Islet precursor cell (in vitro differentiated cells): ENCODE results near the gene RXFP1.

ENCODE experiments used
- DNase-seq: peaks from one replicate; pipeline ENCODE4 v3.0.0-alpha.2; 2018

RXFP1 gene

DNA sequence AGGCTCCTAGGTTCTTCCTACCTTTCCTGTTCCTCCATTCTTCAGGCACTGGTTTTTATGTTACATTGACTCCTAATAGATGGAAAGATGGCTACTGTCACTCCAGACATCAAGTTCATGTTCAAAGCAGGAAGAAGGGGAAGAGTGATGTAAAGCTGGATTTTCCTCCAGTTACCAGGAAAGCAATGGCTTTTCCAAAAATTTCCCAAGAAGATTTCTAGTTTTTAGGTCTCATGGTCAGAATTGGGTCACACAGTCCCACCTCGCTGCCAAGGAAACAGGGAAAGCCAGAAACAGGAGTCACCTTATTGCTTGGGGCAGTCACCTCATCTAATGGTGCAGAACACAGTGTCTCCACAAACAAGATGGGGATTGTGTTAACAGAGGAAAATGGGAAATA is 21.5 kb downstream of the RXFP1 start:
- DNase-seq: no peak

DNA sequence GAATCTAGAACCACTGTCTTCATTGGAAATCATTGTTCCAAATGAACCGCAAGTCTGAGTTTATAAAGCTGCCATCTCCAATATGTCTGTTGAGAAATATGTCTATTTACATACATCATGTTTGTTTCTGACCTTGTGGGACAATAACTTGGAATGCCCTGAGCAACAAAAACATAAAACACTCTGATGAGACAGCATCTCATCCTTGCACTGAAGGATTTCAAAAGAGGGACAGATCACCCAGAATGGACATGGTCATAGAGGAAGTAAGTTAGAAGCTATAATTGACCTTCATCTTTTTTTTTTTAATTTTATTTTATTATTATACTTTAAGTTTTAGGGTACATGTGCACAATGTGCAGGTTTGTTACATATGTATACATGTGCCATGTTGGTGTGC is 22.5 kb downstream of the RXFP1 start:
- DNase-seq: no peak

DNA sequence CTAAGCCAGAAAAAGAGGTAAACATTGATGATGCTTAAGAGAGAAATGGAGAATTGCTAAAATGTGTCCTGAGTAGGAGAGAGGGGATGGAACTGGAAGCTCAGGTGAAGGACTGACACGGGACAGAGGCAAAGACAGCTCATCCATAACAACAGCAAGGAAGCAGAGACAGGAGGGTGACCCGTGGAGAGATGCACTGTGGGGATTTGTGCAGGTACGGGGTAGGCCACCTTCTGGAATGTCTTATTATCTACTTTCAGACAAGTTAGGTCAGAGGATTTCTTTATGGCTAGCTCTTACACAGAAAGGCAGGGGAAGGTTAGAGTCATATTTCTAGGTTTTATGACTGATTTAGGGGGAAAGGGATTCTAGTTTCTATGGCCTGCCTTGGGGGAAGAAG is 31.7 kb downstream of the RXFP1 start:
- no peak for DNase-seq

DNA sequence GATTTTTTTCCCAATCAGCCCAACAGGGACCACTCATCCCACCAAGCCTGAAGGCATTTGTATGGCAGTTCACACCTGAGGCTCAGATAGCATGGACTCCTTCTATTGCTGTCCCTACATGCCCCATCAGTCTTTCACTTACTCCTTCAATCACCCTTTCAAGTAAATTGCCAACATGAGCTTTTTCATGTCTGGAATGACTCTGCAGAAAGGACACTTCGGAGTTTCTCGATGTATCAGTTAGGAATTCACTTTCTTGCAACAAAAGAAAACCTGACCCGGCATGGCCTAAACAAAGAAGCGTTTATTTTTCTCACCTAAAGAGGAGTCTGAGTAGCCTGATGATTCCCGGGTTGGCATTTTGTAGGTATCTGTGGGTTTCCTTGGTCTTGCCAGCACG is 38.6 kb downstream of the RXFP1 start:
- DNase-seq: no peak

GRCh38 chr4:158566860-158567259 is 45.2 kb downstream of the RXFP1 start:
- no peak for DNase-seq

DNA sequence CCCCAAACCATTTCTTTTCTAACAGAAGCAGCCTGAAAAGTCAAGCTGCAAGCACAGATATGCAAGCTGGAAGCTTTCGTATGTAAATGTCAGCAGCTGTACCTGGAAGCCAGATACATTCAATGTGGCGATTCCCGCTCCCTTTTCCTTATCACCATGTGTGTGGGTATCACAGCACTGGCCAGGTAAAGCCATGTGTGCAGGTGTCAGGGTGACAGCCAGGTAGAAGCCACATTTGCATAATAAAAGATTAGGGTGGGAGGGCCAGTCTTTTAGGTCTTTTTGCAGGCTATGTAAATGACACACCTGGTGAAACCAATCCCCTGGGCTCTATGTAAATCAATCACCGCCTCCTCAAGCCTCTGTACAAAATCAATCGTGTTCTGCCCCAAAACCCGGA is 50.1 kb downstream of the RXFP1 start:
- DNase-seq: no peak

GRCh38 chr4:158572608-158573007 is 50.9 kb downstream of the RXFP1 start:
- no peak for DNase-seq

DNA sequence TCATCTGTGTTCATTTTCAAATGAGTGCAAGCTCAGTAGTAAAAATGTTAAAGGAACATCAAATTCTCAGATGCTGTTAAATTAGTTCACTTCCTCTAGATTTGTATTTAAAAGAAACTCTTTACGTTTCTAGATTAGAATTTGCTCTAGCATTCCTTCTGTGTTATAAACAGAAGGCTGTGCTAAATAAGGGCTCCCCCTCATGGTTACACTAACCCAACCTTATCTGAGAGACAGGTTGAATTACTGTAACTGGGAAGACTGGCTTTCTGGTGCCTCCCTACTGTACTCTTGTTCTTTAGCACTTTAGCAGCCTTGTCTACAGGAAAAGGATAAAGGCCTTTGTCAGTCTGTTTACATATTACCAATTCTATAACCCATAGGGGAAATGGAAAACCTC is 56.8 kb downstream of the RXFP1 start:
- DNase-seq: no peak

DNA sequence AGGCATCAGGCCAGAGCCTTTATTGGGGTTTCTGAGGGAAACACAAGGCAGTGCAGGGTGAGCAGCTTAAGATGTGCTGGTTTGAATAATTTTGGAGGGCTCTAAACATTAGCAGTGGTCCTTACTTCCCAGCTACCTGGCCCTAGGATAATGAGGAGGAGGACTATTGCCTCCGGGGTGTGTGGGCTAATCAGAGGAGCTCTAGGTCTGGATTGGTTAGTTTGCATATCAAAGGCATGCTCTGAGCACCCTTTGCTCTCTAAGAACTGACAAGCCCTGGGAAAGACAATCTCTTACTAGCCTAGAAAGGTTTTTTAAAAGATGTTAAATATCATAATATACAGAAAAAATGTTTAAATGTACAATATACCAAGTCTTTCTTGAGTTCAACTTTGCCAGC is 58.4 kb downstream of the RXFP1 start:
- peak; percentile 57 for DNase-seq

DNA sequence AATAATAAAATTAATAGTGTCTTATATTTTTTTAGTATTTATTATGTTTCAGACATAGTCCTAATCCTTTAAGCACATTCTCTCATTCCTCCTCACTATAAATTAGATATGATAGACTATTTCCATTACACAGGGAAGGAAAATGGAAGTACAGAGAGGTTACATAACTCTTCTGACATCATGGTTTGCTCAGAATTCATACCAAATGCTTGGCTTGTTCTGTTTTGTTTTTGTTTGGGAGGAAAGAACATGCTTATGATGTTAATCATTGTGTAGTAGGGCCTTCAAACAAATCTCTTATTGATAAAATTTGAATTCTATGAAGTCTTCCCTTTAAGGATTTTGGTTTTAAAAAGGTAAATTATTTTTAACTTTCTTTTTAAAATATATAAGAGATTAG is 59.5 kb downstream of the RXFP1 start:
- DNase-seq: no peak

DNA sequence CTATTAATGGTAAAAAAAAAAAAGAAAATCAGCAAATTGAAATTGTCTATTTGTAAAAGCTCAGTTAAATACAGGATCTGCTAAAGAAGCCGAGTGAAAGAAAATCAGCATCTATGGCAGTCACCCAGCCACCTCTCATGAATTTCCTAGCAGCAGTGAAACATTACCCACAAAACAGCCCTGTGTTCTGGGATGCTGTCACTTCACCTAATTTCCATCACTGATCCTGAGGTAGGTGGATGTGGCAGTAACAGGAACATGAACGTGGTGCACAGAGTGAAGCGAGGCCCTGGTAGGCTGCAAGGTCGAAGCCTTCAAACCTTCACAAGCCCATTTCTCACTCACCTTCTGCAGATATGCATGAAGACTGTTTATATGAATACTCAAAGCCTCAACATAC is 65.2 kb downstream of the RXFP1 start:
- no peak for DNase-seq

- DNase-seq: no peak
These were observed 66.6 kb downstream of the RXFP1 start for GRCh38 chr4:158588285-158588684.

DNA sequence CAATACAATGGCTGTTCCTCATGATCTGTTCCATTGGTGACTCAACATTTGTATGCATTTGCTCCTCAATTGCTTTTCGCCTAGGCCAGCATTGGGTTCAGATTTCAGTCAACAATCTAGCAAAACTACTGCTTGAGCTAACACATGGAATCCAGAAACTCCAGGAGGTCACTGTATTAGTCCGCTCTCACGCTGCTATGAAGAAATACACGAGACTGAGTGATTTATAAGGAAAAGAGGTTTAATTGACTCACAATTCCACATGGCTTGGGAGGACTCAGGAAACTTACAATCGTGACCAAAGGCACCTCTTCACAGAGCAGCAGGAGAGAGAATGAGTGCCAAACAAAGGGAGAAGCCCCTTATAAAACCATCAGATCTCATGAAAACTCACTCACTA is 67.1 kb downstream of the RXFP1 start:
- DNase-seq: no peak

DNA sequence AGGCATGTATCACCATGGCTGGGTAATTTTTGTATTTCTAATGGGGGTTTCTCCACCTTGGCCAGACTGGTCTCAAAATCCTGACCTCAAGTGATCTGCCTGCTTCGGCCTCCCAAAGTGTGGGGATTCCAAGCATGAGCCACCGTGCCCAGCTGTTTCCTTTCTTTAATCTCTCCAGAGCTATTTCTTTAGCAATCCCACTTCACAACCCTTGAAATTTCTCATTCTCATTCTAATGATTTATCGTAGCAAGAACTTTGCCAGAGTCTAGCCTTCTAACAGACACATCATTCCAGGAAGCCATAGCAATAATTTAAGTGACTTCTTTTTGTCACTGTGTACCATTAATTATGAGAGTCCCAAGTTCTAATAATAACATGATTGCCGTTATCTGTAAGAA is 68.6 kb downstream of the RXFP1 start:
- DNase-seq: no peak

GRCh38 chr4:158590824-158591223 is 69.1 kb downstream of the RXFP1 start:
- DNase-seq: no peak

DNA sequence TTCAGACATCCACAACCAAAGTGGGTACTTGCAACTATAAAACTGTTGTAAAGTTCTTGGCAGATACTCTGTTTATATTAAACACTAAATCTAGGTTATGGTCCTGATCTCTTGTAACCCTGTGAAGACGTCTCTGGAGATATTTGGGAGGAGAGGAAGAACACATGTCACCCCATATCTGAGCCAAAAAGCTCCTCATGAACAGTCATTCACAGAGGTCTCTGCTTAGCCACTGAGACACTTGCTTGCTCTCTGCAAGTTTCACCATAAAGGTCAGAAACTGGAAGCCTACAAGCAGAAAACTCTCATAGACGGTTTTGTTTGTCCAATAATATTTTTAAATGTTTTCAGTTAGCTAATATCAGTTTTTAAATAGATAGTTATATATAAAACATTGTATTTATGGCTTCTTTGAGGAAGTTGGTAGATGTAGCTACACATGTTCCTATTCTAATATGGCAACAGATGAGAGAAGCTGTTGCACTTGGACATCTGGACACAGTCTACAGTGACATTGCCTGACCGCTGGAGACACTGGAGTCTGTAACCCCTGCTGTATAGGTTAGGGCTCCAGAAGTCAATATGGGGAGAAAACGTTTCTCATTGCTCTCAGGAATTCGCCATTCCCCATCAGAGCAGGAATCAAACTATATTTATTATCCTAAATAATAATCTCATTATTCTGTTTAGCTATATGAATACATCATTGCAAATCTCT is 76.4 kb downstream of the RXFP1 start:
- DNase-seq: no peak

GRCh38 chr4:158599150-158599549 is 77.5 kb downstream of the RXFP1 start:
- DNase-seq: no peak

DNA sequence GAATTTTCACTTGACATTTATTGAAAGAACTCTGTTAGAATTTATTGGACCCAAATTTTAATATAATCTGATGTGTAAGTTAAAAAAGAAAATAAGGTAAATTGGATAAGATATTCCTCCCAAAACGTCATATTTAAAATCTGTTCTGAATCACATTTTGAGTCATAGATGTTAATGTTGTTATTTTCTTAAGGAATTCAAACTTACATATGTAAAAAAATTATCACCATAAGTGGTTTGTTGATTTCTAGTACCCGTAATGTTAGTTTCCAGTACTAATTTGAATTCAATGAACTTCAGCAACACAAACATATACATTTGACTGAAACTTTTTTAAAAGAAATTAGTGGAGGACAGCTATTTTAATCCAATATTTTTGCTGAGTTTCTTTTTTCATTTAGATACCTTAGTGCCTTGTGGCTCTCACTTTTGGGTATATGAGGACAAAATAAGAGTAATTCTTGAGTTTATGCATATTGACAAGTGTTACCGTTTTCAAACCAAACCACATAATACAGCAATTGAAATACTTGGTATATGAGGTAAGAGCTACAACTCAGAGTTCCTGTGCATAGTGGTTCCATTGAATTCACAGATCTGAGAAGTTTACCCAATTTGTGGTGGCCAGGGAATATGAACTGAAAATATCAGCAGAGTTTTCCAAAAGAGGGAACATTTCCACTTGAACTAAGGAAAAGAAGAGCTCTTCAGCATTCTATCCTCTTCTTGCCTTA is 78.2 kb downstream of the RXFP1 start:
- no peak for DNase-seq

GRCh38 chr4:158604369-158604768 is 82.7 kb downstream of the RXFP1 start:
- no peak for DNase-seq

- DNase-seq: no peak
These were observed 83.7 kb downstream of the RXFP1 start for GRCh38 chr4:158605393-158605792.

DNA sequence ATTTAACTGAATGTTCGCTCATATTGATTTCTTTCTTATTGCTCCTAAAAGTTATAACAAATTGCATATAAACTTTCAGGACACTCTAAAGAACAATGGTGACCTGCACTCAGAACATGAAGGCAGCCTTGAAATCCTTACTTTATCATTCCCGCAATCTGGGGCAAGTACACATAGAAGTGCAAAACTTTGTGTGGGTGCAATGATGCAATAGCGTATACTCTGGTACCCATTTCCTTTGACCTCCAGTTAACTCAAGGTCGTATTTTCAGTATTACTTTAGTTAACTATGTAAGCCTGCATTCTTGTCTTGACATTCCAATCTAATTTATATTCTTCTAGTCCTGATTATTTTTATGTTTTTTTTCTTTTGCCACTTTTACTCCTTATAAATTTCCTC is 85.3 kb downstream of the RXFP1 start:
- DNase-seq: no peak

- DNase-seq: no peak
These were observed 87.4 kb downstream of the RXFP1 start for GRCh38 chr4:158609116-158609515.

DNA sequence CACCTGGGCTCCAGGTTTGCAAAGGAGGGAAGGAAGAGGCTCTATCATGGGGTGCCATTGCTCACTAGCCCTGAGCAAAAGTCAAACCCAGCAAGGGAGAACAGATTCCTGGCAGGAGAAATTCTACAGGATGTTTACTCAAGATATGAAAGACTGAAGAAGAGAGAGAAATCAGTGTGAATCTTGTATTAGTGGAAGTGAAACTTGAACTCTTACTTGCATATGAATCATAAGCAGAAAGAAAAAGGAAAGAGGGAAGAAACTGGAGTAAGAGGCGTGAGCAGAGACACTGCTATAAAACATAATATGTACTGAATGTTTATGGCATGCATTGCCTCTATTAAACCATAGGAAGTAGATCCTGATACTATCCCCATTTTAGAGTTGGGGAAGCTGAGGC is 89.1 kb downstream of the RXFP1 start:
- DNase-seq: no peak

GRCh38 chr4:158613046-158613445 is 91.4 kb downstream of the RXFP1 start:
- no peak for DNase-seq

GRCh38 chr4:158617956-158618355 is 96.3 kb downstream of the RXFP1 start:
- no peak for DNase-seq
